ENCODE results near the gene CALML3. TPM values are rescaled to one million over a fixed set of nuclear protein-coding genes. Genes with fewer than 3 reads are reported as not detected.

Gene CALML3
- total and polyA plus RNA-seq, 2 donors (not counting 1 experiment from before 2014, with no cell fraction given): not detected

DNA sequence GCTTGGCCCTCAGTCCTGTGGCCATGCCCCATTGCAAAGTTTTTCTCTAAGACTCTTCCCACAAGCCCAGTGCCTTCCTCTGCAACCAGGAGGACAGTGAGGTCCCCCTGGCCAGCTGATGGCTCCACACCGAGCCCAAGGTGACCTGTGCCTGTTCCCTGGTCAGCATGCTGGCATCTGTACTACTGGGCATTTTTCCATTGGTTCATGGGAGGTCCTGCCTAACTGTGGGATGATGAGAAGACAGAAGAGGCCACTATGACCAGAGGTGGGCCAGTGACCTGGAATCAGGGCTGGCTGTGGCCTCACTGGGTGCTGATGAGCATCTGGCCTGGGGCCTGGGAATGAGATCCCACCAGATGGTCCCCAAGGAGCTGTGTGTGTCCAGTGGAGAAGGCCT lies 20.2 kb downstream of the CALML3 start:
- 58% methylated on average over 1 of the region's 1 CpG for WGBS (ENCODE audit: insufficient coverage)
- intact Hi-C loops (cut with micrococcal nuclease): no loop called here
- POLR2A ChIA-PET: no interaction called here

DNA sequence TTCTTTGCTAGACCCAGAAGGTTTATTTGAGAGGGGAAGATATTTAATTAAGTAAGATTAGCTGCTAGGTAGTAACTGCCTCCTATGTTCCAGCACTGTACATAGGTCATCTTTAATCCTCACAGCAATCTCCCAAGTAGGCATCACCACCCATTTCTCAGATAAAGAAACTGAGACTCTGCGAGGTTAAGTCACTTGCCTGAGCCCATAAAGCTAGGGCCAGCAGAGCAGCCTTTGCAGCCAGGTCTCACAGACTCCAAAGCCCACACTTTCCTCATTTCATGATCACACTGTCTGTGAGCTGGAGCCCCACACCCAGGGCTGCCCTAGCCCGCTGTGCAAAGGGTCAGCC lies 20.6 kb downstream of the CALML3 start:
- 100% methylated on average over 2 of the region's 2 CpGs for WGBS (ENCODE audit: insufficient coverage)
- H3K27ac Mint-ChIP-seq: no peak overlapping the region
- POLR2A ChIA-PET: no interaction called here

More for the DNA sequence above, 20.2 kb downstream of the CALML3 start:
- Histone ChIP-seq H3K27ac (ENCODE audit: low read length in 2 of 2) (no peak overlapping the region), H4K20me1 (ENCODE audit: control insufficient read depth, insufficient read depth, low read length, poor library complexity, severe bottlenecking) (no peaks in the 10 kb centered on the region), H3K9ac (ENCODE audit: low read length) (no peak overlapping the region), H3K9me3 (ENCODE audit: control extremely low read depth in 1 of 3, control insufficient read depth in 2 of 3, insufficient read depth in 1 of 3, low read length in 2 of 3) (peaks cover 3 to 7% (median 3%) of the 10 kb centered on the region in 3 donors), H3K27me3 (replicated peaks in 1 of 4; ENCODE audit: control extremely low read depth in 1 of 4, control insufficient read depth in 3 of 4, insufficient read depth in 4 of 4, low read length in 3 of 4) (no peaks in the 10 kb centered on the region), H2AFZ (ENCODE audit: insufficient read depth, low read depth, low read length, poor library complexity, severe bottlenecking) (no peak overlapping the region), H3K4me3 (ENCODE audit: control extremely low read depth in 1 of 5, extremely low read depth in 1 of 5, insufficient read depth in 1 of 5, low read depth in 2 of 5, low read length in 4 of 5) (no peak overlapping the region), H3K36me3 (replicated peaks in 1 of 2; ENCODE audit: control extremely low read depth in 1 of 2, control insufficient read depth in 1 of 2, extremely low read depth in 1 of 2, insufficient read depth in 2 of 2, low read length in 1 of 2) (no peaks in the 10 kb centered on the region), H3K4me2 (replicated peaks; ENCODE audit: low read depth, low read length, poor library complexity, severe bottlenecking) (no peak overlapping the region), H3K4me1 (ENCODE audit: control insufficient read depth in 2 of 2, insufficient read depth in 2 of 2, low read length in 2 of 2) (peaks cover 0 to 7% of the 10 kb centered on the region in 2 donors), H3K79me2 (ENCODE audit: control insufficient read depth, insufficient read depth, low read length) (no peaks in the 10 kb centered on the region)
- CTCF ChIA-PET: no interaction called here
- TF ChIP-seq, protein P1, sequence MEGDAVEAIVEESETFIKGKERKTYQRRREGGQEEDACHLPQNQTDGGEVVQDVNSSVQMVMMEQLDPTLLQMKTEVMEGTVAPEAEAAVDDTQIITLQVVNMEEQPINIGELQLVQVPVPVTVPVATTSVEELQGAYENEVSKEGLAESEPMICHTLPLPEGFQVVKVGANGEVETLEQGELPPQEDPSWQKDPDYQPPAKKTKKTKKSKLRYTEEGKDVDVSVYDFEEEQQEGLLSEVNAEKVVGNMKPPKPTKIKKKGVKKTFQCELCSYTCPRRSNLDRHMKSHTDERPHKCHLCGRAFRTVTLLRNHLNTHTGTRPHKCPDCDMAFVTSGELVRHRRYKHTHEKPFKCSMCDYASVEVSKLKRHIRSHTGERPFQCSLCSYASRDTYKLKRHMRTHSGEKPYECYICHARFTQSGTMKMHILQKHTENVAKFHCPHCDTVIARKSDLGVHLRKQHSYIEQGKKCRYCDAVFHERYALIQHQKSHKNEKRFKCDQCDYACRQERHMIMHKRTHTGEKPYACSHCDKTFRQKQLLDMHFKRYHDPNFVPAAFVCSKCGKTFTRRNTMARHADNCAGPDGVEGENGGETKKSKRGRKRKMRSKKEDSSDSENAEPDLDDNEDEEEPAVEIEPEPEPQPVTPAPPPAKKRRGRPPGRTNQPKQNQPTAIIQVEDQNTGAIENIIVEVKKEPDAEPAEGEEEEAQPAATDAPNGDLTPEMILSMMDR (IDR thresholded peaks at IDR 0.05): no peak
- TF ChIP-seq EZH2 (IDR thresholded peaks at IDR 0.05; ENCODE audit: borderline replicate concordance, insufficient read depth, low read depth, low read length, poor library complexity, severe bottlenecking): no peak
- Mint-ChIP-seq H3K27me3 (no peaks in the 10 kb centered on the region), H3K27ac (no peak overlapping the region), H3K4me3 (no peak overlapping the region), H3K9me3 (ENCODE audit: insufficient read depth) (peaks cover 3% of the 10 kb centered on the region), H3K4me1 (no peaks in the 10 kb centered on the region)
- DNase-seq: no peak
- no peak for ATAC-seq (ENCODE audit: low read depth)

More for the DNA sequence above, 20.6 kb downstream of the CALML3 start:
- Mint-ChIP-seq H3K4me3 (no peak overlapping the region), H3K27me3 (no peaks in the 10 kb centered on the region), H3K9me3 (ENCODE audit: insufficient read depth) (peaks cover 3% of the 10 kb centered on the region), H3K4me1 (no peaks in the 10 kb centered on the region)
- H3K9me3 ChIP-seq (ENCODE audit: control extremely low read depth in 1 of 3, control insufficient read depth in 2 of 3, insufficient read depth in 1 of 3, low read length in 2 of 3): peaks cover 3 to 7% (median 3%) of the 10 kb centered on the region in 3 donors
- H3K4me3 ChIP-seq (ENCODE audit: control extremely low read depth in 1 of 5, extremely low read depth in 1 of 5, insufficient read depth in 1 of 5, low read depth in 2 of 5, low read length in 4 of 5): no peak overlapping the region
- no peaks in the 10 kb centered on the region for H4K20me1 ChIP-seq (ENCODE audit: control insufficient read depth, insufficient read depth, low read length, poor library complexity, severe bottlenecking)
- DNase-seq: no peak
- H3K27me3 ChIP-seq (replicated peaks in 1 of 4; ENCODE audit: control extremely low read depth in 1 of 4, control insufficient read depth in 3 of 4, insufficient read depth in 4 of 4, low read length in 3 of 4): no peaks in the 10 kb centered on the region
- H3K4me1 ChIP-seq (ENCODE audit: control insufficient read depth in 2 of 2, insufficient read depth in 2 of 2, low read length in 2 of 2): peaks cover 0 to 7% of the 10 kb centered on the region in 2 donors
- intact Hi-C loops (cut with micrococcal nuclease): no loop called here
- H2AFZ ChIP-seq (ENCODE audit: insufficient read depth, low read depth, low read length, poor library complexity, severe bottlenecking): no peak overlapping the region
- CTCF ChIA-PET: no interaction called here
- H3K9ac ChIP-seq (ENCODE audit: low read length): no peak overlapping the region
- TF ChIP-seq, protein P1 (IDR thresholded peaks at IDR 0.05): no peak
- TF ChIP-seq EZH2 (IDR thresholded peaks at IDR 0.05; ENCODE audit: borderline replicate concordance, insufficient read depth, low read depth, low read length, poor library complexity, severe bottlenecking): no peak
- H3K36me3 ChIP-seq (replicated peaks in 1 of 2; ENCODE audit: control extremely low read depth in 1 of 2, control insufficient read depth in 1 of 2, extremely low read depth in 1 of 2, insufficient read depth in 2 of 2, low read length in 1 of 2): no peaks in the 10 kb centered on the region
- no peak for ATAC-seq (ENCODE audit: low read depth)
- H3K27ac ChIP-seq (ENCODE audit: low read length in 2 of 2): no peak overlapping the region
- no peaks in the 10 kb centered on the region for H3K79me2 ChIP-seq (ENCODE audit: control insufficient read depth, insufficient read depth, low read length)
- no peak overlapping the region for H3K4me2 ChIP-seq (replicated peaks; ENCODE audit: low read depth, low read length, poor library complexity, severe bottlenecking)

Data from B cell (primary cell).